Measurements from ENCODE around the gene ACAP1.

ACAP1 gene

GRCh38 chr17:7311110-7311705 is 25.1 kb upstream of the ACAP1 start:
- no peak for DNase-seq

- no peak for DNase-seq
These were observed 23.8 kb upstream of the ACAP1 start for GRCh38 chr17:7312432-7313087.

- DNase-seq, result no peak
These were observed 23.0 kb upstream of the ACAP1 start for GRCh38 chr17:7313088-7313889.

DNA sequence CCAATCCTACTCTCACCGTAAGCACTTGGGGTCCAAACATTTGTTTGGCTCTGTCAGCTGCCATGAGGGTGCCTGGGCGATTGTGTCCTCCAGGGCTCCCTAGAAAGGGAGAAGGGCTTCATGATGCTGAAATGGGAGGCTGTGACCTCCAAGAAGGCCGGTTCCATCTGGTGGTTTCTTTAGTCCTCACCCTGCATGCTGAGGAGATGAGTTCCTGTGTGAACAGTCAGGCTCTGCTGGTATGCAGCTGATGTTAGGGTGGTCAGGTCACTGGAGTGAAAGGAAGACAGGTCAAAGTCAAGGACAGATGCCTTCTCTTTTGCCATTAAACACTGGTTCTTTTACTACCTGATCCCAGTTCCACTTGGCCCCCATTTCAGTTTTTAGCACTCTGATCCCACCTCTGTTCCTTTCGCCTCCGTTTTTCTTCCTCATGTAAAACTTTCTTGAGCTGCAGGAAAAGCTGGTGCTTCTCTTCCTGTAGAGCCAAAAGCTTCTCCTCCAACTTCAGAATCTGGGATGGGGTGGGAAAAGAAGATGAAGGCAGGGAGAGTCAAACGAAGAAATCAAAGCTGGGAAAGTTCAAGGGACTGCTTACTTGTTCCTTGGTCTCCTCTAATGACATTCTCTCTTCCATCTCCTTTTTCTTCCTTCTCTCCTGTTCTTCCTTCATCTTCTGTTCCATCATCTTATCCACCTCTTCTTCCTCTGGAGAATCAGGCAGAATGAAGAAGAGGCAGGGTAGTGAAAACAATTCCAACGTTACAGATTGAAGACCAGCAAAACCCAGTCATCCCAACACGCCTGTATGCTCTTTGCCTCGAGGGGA is 22.2 kb upstream of the ACAP1 start:
- DNase-seq, result no peak

DNA sequence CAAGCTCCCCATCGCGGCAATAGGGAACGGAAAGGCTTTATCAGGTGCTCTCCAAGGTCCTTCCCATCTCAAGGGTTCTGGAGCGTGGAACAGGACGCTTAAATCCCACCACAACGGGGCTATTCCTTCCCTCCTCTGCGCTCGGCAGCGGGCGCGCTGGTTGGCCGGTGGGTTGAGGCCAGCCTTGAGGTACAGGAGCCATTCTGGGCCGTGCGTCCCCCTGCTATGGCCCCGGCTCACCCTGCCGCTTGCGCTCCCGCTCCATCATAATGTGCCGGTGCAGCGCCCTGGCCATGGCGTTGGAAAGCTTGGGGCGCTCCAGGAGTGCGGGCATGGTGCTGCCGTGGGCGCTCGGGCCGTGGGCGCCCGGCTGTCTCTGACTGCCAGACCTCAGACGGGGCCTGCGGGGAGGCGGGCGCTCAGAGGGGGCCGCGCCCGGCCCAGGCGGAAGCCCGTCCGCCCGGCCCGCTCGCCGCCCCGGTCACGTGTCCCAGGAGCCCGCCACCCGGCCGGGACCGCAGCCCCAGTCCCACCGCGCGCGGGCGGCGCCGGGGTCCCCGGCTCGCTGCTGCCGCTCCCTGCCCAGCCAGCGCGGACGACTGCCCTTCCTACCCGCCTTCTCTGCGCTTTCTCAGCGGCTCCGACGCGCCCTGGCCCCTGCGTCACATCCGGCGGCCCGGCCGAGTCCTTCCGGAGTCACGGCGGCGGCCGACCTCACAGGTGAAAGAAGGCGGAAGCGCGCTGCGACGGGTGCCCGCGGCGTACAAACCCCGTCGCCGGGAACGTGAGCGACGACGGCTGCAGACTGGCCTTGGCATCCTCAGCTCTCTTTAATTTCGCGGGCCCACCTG is 21.4 kb upstream of the ACAP1 start, which contains the start of gene GPS2:
Gene GPS2, minus strand, starts transcription at position 642 of the 851 bp plus-strand sequence. Its CDS starts 308 bp downstream, at position 334.
- peak; percentile 77 for DNase-seq

DNA sequence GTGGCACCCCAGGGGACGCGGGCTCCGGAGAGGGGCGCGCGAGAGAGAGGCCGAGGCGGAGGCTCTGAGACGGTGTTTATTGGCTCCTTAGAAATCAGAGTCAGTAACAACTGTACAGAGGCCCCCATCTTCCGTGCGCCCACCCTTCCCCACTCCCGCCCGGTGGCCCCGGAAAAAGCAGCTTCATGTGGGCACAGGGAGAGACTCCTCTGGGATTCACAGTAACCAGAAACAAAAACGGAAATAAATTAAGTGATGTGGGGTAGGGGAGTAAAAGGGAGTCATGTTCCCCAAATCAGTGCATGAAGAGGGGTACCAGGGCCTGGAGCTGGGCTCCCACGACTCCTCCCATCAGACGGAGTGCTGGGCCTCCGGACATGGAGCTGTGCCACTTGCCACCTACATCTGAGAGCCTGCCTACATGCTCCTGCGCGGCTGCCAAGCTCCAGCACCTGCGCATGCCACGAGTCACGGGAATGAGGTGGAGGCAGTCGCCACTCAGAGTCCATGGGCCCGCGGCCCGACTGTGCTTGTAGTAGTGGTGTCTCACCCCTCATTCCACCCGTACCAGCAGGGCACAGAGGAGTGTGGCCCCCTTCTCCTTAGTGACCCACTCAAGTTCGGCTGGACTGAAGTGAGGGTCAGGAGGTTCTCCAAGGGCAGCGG is 20.6 kb upstream of the ACAP1 start:
- no peak for DNase-seq

DNA sequence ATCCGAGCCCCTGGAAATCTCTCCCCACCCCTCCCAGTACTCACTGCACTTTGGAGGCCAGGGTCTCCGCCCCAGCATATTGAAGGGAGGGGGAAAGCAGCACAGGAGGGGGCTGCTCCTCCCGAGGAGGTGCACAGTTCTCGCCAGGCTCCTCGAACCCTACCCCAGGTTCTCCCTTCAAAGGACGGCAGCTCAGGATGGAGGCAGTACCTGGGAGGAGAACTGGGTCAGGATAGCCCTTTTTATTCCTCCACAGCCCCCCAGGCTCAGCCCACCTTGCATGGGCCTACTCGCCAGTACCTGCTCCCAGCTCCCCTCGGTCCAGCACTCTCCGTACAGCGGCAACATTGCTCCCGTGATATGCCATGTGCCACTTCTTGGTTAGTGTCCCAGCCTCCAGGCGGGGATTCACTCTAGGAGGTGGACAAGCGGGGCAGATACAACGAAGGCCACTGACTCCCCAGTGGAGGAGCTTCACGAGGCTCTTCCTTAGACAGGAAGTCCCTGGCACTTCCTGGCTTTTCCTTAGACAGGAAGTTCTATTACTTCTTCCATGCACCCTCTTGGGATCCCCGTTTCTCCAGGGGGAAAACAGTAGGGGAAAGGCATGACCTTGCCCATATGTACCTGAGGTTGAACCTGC is 19.0 kb upstream of the ACAP1 start:
- DNase-seq, result no peak

DNA sequence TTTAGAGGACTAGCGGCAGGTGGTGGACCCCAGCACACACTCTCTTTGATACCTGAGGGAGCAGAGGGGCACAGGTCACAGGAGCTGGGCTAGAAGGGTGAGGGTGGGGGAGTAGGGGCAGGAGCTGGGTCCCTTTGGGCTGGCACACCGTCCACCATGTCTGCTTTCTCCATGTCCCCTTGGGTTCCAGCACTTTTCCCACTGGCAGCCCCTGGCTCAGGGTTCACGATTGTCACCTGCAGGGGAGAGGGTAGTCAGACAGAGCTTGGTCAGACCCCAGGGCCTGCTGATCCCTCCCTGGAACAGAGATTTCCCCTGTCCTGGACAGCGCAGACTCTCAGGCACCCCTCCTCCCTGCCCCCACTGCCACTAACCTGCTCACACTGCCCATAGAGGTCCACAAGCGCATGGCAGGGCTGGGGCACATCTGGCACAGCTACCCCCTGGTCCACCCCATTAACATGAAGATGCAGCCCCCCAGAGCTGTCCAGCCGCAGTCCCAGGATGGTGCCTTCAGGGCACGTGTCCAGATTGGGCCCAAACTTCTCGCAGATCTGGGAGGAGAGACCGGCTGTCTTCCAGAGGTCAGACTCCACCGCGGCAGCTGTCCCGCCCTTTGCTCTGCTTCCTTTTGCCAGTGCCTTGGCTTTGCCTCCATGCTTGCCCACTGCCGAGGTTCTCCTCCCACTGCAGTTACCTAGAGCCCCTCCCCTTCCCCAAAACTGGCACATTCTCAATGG is 18.0 kb upstream of the ACAP1 start:
- DNase-seq, result no peak

DNA sequence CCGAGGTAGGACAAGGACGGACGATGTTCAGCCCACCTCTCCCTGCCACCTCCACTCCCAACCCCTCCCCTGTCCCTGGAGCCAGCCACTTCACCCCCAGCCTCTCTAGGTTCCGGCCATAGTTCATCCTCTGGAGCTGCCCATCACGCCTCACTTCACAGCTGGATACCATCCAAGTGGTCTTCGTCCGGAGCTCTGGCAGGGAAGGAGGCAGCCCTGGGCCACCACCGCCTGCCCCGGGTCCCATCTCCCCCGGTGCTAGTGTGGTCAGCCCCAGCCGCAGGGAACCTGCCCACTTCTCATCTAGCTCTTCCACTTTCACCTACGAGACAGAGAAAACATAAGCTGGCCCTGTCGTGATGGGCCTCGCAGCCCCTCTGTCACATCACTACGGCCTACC is 14.9 kb upstream of the ACAP1 start:
- DNase-seq, result no peak

DNA sequence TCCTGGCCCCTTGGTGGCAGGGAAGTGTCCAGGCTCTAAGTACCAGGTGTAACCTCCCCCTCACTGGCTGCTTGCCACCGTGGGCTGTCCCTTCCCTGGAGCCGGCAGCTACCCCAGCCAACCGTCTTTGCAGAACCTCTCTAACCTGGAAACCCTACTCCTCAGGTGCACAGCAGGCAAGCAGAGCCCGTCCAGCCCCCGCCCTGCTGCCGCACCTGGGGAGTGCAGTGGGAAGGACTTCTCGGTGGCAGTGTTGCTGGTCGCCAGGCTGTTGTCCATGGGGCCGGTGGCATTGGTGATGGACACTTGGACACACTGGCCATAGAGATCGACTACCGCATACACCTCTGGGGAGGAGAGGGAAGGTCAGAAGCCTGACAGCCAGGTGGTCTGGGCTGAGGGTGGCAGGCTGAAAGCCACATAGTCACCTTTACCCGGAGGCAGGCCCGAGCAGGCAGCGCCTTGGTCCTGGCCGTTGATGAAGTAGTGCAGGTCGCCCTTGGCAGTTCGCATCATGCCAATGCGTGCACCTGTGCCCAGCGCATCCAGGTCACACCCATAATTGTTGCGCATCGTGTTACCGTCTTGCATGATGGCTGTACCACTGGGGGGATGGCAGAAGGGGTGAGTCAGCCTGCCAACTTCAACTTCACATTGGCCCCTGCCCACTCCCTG is 13.7 kb upstream of the ACAP1 start:
- no peak for DNase-seq

DNA sequence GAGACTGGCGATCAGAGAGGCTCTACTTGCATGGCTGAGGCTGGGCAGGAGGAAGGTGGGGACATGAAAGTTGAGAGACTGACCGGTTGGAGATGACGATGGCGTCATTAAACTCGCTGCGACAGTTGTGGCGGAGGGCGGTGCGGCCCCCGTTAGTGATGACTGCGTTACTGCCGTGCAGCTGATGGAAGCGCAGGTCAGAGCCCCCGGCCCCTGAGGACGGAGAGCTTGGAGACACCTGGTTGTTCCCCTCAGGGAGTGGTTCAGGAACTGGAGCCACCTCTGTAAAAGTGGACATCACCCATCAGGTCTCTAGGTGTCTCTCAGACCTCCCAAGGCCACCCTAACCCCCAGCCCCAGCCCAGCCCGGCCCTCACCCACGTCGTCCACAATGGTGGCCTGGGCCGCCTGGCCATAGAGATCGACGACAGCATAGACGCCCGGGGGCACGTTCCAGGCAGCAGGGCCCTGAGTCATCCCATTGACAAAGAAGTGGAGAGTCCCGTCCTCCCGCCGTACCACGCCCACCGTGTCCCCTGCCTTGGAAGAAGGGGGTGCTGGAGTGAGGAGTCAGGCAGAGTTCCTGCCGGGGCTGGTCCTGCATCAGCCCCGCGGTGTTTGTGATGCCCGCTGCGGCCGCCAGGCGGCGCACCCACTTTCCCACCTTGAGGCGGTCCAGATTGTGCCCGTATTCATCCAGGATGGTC is 12.4 kb upstream of the ACAP1 start:
- DNase-seq, result no peak

GRCh38 chr17:7324438-7324779 is 11.9 kb upstream of the ACAP1 start:
- DNase-seq, result no peak

GRCh38 chr17:7325031-7325528 is 11.2 kb upstream of the ACAP1 start:
- DNase-seq, result no peak

DNA sequence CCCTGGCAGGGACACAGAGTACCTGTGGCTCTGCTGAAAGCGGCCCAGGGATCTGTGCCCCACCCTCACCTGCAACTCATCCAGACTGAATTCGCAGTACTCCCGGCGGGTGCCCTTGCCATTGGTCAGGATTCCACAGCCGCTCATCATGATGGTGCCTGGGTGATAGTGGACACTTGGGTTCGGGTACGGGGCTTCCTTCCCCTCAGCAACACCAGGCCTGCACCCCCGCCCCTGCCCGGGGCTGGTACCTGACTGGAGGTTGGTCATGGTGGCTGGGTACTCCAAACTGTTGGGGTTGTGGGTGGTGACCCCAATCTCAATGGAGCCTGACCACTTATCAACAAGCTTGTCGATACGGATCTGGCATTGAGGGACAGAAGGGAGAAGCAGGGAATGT is 10.1 kb upstream of the ACAP1 start:
- no peak for DNase-seq

DNA sequence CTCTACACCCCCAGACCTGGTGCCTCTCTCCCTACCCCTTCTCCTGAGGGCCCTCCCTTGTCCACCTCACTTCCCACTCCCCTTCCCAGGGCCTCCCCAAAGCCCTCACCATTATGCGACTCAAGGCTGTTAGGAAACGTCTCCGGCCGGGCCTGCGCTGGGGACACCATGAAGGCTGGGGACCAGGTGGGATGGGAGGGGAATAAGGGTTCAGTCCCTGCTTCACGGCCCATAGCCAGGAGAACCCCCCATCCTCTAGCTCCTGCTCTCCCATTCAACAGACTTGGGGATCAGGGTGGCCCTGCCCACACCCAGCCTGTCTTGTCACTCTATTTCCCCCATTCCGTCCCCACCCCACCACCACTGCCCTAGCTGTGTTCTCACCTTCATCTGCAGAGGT is 9.3 kb upstream of the ACAP1 start:
- DNase-seq, result no peak

- DNase-seq, result no peak
These were observed 8.8 kb upstream of the ACAP1 start for GRCh38 chr17:7327501-7327900.

DNA sequence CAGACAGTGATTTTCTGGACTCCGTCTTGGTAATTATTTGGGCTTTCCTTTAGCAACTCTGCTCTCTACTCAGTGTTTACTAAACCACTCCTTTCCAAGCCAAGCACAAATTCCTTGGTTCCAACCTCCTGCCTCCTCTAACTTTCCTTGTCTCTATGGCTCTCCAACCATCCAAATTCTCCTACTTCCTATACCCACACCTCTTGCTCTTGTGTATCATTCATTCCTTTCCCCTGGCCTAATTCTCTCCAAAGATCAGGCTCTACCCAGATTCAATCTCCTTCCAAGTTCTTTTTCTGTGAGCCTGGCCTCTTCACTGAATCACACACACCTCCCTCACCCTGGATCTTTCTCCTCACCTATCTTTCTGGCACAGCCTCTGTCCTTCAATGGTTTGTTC is 8.3 kb upstream of the ACAP1 start:
- no peak for DNase-seq

DNA sequence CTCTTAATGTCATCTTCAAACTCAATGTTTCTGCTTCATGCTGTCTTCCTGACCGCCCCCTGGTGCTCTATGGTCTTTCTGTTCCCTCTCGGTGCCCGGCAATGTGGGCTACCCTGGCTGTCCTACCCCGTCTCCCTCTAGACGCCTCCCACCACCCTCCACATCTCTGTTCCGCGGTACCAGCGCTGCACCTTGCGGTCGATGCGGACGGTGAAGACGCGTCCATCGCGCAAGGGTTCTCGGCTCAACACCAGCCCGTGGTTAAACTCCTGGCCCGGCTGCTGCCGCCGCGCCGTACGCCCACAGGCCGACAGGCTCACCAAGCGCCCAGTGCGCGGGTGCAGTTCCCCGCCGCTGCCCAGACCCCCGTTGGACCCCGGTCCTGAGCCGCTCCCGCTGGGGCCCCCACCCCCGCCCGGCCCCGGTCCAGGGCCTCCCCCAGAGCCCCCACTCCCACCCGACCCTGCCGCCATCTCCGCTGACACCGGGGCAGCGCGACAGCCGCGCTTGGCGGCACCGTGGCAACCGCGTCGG is 7.4 kb upstream of the ACAP1 start, which contains the start of gene NEURL4:
Gene NEURL4, minus strand, starts transcription at position 496 of the 534 bp plus-strand sequence. Its CDS starts 23 bp downstream, at position 473.
- no peak for DNase-seq

Measured in NCI-H748 treated with DMSO at 0.1 percent for 48 hours (cell line).